SK-N-SH treated with all-trans-retinoic acid at 6 μM for 48 hours (cell line): ENCODE data around the gene LRRC4B.

Experiments
- ATAC-seq: fragments of 200-7000 bp; cut with Tn5 transposase; 3 replicates; pipeline ENCODE4 v1.9.1; 2020; ENCODE audit warnings: mild to moderate bottlenecking, moderate library complexity
- ARNTL ChIP-seq: fragments of 450-650 bp; formaldehyde crosslinking; IDR thresholded peaks from 2 replicates; pipeline ENCODE4 v1.5.0; 2020; ENCODE audit warnings: low read depth, mild to moderate bottlenecking, moderate library complexity, borderline replicate concordance
- BACH2 ChIP-seq: fragments of 250-450 bp; sonication (Bioruptor Pico); IDR thresholded peaks from 2 replicates; pipeline ENCODE4 v1.9.0; 2021; ENCODE audit warnings: mild to moderate bottlenecking, borderline replicate concordance
- CSDC2 ChIP-seq: fragments of 250-450 bp; sonication (Bioruptor Pico); IDR thresholded peaks from 2 replicates; pipeline ENCODE4 v1.5.0; 2020; ENCODE audit warnings: mild to moderate bottlenecking, moderate library complexity
- CSRNP3 ChIP-seq: fragments of 250-450 bp; sonication (Bioruptor Pico); IDR thresholded peaks from 2 replicates; pipeline ENCODE4 v1.5.1; 2021; ENCODE audit warnings: mild to moderate bottlenecking, moderate library complexity
- ESRRG ChIP-seq: fragments of 250-450 bp; sonication (Bioruptor Pico); IDR thresholded peaks from 2 replicates; pipeline ENCODE4 v1.6.1; 2021; ENCODE audit warnings: mild to moderate bottlenecking
- GLIS3 ChIP-seq: fragments of 250-450 bp; sonication (Bioruptor Pico); IDR thresholded peaks from 2 replicates; pipeline ENCODE4 v1.5.0; 2020; ENCODE audit warnings: mild to moderate bottlenecking, moderate library complexity
- ISL1 ChIP-seq: fragments of 250-450 bp; sonication (Bioruptor Pico); IDR thresholded peaks from 2 replicates; pipeline ENCODE4 v2.1.2; 2022; ENCODE audit warnings: mild to moderate bottlenecking, moderate library complexity
- OSR1 ChIP-seq: fragments of 250-450 bp; sonication (Bioruptor Pico); IDR thresholded peaks from 2 replicates; pipeline ENCODE4 v1.8.0; 2022; ENCODE audit warnings: moderate library complexity, mild to moderate bottlenecking, inconsistent platforms
- PATZ1 ChIP-seq: fragments of 250-450 bp; sonication (Bioruptor Pico); IDR thresholded peaks from 2 replicates; pipeline ENCODE4 v1.8.0; 2020; ENCODE audit warnings: mild to moderate bottlenecking, moderate library complexity, borderline replicate concordance
- PPARA ChIP-seq: fragments of 250-450 bp; sonication (Bioruptor Pico); IDR thresholded peaks from 2 replicates; pipeline ENCODE4 v1.5.0; 2020; ENCODE audit warnings: mild to moderate bottlenecking, borderline replicate concordance
- RARB ChIP-seq: fragments of 250-450 bp; sonication (Bioruptor Pico); IDR thresholded peaks from 2 replicates; pipeline ENCODE4 v1.8.0; 2021; ENCODE audit warnings: mild to moderate bottlenecking, moderate library complexity
- TCF4 ChIP-seq: fragments of 250-450 bp; sonication (Bioruptor Pico); IDR thresholded peaks from 2 replicates; pipeline ENCODE4 v1.8.0; 2021; ENCODE audit warnings: mild to moderate bottlenecking, moderate library complexity, borderline replicate concordance
- TOX ChIP-seq: fragments of 250-450 bp; sonication (Bioruptor Pico); IDR thresholded peaks from 2 replicates; pipeline ENCODE4 v1.8.0; 2021; ENCODE audit warnings: mild to moderate bottlenecking, moderate library complexity, borderline replicate concordance
- TSHZ2 ChIP-seq: fragments of 250-450 bp; sonication (Bioruptor Pico); IDR thresholded peaks from 2 replicates; pipeline ENCODE4 v1.5.0; 2020; ENCODE audit warnings: mild to moderate bottlenecking, moderate library complexity
- ZC3H10 ChIP-seq: fragments of 250-450 bp; sonication (Bioruptor Pico); IDR thresholded peaks from 2 replicates; pipeline ENCODE4 v1.5.1; 2021; ENCODE audit warnings: mild to moderate bottlenecking, moderate library complexity
- ZFP3 ChIP-seq: fragments of 250-450 bp; sonication (Bioruptor Pico); IDR thresholded peaks from 2 replicates; pipeline ENCODE4 v1.5.0; 2020; ENCODE audit warnings: mild to moderate bottlenecking, moderate library complexity
- ZNF565 ChIP-seq: fragments of 450-650 bp; formaldehyde crosslinking; conservative IDR thresholded peaks from 2 replicates; pipeline ENCODE4 v1.5.0; 2020; ENCODE audit warnings: low read depth, mild to moderate bottlenecking, moderate library complexity
- ZNF70 ChIP-seq: fragments of 450-650 bp; formaldehyde crosslinking; IDR thresholded peaks from 2 replicates; pipeline ENCODE4 v1.5.0; 2020; ENCODE audit warnings: mild to moderate bottlenecking, moderate library complexity
- ZNF8 ChIP-seq: fragments of 450-650 bp; formaldehyde crosslinking; IDR thresholded peaks from 2 replicates; pipeline ENCODE4 v1.5.0; 2020; ENCODE audit warnings: mild to moderate bottlenecking, moderate library complexity
- TF ChIP-seq, protein P1 (sequence below): fragments of 250-450 bp; sonication (Bioruptor Pico); IDR thresholded peaks from 2 replicates; pipeline ENCODE4 v1.5.1; 2020; ENCODE audit warnings: low read depth, mild to moderate bottlenecking, moderate library complexity

LRRC4B gene

DNA sequence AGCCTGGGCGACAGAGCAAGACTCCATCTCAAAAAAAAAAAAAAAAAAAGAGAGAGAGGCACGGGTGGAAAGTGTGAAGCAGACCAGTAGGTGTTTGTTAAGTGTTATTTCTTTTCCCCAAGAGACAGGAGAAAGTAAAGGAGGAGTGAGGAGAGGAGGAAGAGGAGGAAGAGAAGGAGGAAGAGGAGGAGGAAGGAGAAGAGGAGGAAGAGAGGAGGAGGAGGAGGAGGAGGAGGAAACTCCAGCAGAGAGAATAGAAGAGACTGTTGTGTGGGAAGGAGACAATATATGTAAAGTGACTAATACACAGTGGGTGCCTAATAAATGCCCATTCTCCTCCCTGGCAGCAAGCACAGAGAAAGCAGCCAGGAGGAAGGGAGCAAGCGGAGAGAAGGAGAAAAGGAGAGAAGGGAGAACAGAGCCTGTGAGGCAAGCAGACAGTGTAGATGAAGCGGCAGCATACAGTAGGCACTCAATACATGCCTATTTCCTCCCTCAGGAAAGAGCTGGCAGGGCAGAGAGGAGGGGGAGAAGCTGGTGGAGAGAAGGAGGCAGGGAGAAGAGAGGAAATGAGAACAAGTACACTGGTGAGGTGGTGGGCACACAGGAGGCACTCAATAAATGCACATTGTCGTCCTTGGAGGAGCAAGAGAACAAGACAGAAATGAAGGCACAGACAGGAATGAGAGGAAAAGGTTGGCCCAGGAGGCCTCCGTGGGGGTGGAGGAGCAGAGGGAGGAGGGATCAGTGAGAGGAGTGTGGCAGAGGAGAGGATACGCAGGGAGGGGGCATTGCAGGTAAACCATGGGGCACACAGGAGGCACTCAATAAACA lies 73.8 kb downstream of the LRRC4B start:
- TF ChIP-seq TCF4 (CRISPR knock-in tag) (no peak), TSHZ2 (CRISPR knock-in tag) (no peak), ZFP3 (CRISPR knock-in tag) (no peak), CSRNP3 (CRISPR knock-in tag) (no peak), RARB (no peak), ISL1 (no peak), PPARA (no peak)
- no peak for ATAC-seq

GRCh38 chr19:50493171-50493570 lies 75.1 kb downstream of the LRRC4B start:
- no peak for ATAC-seq
- no peak for TF ChIP-seq TOX (CRISPR knock-in tag)
- no peak for TF ChIP-seq PATZ1
- TF ChIP-seq, protein P1, sequence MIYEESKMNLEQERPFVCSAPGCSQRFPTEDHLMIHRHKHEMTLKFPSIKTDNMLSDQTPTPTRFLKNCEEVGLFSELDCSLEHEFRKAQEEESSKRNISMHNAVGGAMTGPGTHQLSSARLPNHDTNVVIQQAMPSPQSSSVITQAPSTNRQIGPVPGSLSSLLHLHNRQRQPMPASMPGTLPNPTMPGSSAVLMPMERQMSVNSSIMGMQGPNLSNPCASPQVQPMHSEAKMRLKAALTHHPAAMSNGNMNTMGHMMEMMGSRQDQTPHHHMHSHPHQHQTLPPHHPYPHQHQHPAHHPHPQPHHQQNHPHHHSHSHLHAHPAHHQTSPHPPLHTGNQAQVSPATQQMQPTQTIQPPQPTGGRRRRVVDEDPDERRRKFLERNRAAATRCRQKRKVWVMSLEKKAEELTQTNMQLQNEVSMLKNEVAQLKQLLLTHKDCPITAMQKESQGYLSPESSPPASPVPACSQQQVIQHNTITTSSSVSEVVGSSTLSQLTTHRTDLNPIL (CRISPR knock-in tag), result no peak
- no peak for TF ChIP-seq ARNTL (CRISPR knock-in tag)
- TF ChIP-seq TCF4 (CRISPR knock-in tag), result no peak
- TF ChIP-seq ZNF8 (CRISPR knock-in tag), result no peak
- no peak for TF ChIP-seq RARB
- no peak for TF ChIP-seq ZC3H10 (CRISPR knock-in tag)
- no peak for TF ChIP-seq CSRNP3 (CRISPR knock-in tag)
- TF ChIP-seq GLIS3, result no peak
- no peak for TF ChIP-seq CSDC2
- TF ChIP-seq ZNF70 (CRISPR knock-in tag), result no peak
- no peak for TF ChIP-seq TSHZ2 (CRISPR knock-in tag)
- no peak for TF ChIP-seq OSR1 (CRISPR knock-in tag)
- TF ChIP-seq ZNF565 (CRISPR knock-in tag), result no peak
- no peak for TF ChIP-seq ESRRG (CRISPR knock-in tag)
- TF ChIP-seq BACH2 (CRISPR knock-in tag), result no peak
- TF ChIP-seq ZFP3 (CRISPR knock-in tag), result no peak
